HFF-Myc (cell line): ENCODE data around the gene DNAJA2.

ENCODE experiments used
- DNase-seq: peaks from one replicate; pipeline ENCODE4 v3.0.0-alpha.2; 2011; ENCODE audit warnings: low read depth; ENCODE audit errors: extremely low read depth
- H3K4me3 ChIP-seq: replicated peaks from 2 replicates; pipeline ENCODE4 v1.5.1; 2011; ENCODE audit warnings: low read depth, mild to moderate bottlenecking, control low read depth, low read length
- TF ChIP-seq, protein P1 (sequence below): IDR thresholded peaks from 2 replicates; pipeline ENCODE4 v1.5.1; 2012; ENCODE audit warnings: mild to moderate bottlenecking, low read depth, low read length, control low read depth; ENCODE audit errors: missing control alignments

Gene DNAJA2

DNA sequence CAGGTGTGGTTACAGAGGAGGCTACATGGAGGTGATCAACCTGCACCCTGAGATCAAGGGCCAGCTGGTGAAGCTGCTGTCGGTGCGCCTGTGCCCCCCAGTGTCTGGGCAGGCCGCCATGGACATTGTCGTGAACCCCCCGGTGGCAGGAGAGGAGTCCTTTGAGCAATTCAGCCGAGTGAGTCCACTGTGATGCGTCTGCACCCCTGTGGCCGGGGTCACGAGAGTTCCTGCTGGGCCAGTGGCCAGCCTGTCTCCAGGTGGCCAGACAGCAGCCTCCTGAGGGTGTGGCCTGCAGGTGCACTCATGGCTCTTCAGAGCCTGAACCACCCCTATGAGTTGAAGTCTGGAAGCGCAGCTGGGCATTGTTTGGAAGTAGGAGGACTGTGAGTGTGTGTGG, 51.2 kb downstream of the DNAJA2 start:
- no peak overlapping the region for H3K4me3 ChIP-seq
- no peak for DNase-seq
- TF ChIP-seq, protein P1, sequence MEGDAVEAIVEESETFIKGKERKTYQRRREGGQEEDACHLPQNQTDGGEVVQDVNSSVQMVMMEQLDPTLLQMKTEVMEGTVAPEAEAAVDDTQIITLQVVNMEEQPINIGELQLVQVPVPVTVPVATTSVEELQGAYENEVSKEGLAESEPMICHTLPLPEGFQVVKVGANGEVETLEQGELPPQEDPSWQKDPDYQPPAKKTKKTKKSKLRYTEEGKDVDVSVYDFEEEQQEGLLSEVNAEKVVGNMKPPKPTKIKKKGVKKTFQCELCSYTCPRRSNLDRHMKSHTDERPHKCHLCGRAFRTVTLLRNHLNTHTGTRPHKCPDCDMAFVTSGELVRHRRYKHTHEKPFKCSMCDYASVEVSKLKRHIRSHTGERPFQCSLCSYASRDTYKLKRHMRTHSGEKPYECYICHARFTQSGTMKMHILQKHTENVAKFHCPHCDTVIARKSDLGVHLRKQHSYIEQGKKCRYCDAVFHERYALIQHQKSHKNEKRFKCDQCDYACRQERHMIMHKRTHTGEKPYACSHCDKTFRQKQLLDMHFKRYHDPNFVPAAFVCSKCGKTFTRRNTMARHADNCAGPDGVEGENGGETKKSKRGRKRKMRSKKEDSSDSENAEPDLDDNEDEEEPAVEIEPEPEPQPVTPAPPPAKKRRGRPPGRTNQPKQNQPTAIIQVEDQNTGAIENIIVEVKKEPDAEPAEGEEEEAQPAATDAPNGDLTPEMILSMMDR, result no peak

DNA sequence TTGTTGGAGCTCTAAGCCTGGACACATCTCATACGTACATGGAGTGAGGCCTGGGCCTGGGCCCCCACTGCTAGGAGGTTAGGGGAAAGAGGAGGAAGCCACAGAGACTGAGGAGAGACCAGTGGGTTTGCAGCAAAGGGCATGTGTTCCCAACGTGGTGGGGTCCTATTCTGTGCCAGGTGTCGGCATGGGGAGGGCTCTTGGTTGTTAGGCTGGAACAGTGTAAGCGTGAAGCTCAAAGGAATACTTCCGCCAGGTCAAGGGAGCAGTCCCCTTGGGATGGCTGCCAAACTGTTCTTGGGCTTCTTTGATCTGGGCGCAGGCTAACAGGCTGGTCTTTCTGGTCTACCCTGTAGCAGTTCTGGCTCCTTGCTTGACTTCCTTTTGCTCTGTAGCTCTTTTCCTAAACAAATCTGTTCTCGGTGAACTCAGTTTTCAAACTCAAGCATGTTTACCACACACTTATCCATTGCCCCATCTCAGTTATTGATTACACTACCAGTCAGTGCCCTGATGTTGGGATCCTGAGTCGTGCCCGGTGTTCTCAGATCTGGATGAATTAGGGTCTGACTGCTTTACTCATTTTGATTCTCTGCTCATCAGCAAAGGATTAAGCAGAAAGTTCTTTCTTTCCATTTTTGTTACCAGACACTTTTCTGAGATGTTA, 52.9 kb downstream of the DNAJA2 start:
- H3K4me3 ChIP-seq, result no peak overlapping the region
- no peak for DNase-seq
- TF ChIP-seq, protein P1, result no peak

DNA sequence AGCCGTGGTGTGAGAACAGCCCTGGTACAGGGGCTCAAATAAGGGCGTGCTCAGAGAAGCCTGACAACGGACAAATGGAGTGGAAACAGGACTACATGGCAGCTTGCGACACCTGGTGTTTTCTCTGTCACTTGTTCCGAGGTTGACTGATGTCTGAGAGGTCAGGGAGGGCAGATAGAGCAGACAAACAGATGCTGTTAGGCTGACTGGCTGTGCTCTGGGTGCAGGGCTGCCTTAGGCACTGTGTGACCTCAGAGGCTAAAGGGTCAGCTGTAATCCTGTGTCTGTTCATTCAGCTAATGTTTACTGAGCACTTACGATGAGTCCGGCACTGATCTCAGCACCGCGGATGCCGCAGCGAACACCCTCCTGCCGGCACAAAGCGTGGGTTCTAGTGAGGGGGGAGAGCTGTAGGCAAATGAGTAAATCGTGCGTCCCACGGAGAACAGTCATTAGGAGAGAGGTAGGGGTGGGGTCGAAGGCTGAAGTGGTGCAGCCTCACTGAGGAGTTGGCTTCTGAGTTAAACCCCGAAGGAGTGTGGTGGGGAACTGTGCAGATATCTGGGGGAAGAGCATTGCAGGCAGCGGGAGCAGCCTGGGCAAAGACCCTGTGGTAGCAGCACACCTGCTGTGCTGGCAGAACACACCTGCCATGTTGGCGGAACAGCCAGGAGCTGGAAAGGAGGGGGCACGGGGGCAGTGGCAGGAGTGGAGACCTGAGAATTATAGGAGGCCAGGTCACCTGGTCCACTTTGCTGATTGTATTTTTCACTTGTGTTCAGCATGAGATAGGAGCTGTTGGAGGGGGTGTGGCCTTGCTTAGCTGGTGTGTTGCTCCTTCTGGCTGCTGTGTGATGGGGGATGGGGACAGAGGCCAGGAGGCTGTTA, 54.3 kb downstream of the DNAJA2 start:
- H3K4me3 ChIP-seq, result no peak overlapping the region
- DNase-seq, result no peak
- TF ChIP-seq, protein P1, result no peak

DNA sequence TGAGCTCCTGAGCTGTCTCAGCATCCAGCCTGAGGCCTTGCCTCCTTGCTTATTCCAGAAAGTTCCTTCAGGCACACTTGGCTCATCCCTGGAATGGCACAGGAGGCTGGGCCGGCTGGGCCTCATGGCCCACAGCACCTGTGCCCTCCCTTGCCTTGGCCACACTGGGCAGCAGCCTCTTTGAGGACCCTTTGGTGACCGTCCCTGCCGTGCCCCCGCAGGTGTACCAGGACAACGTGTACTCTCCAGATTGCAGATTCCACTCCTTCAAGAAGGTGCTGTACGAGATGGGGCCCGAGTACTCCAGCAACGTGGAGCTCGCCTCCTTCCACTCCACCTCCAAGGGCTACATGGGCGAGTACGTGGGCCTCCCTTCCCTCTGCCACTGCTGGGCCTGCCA, 55.1 kb downstream of the DNAJA2 start:
- TF ChIP-seq, protein P1, result no peak
- DNase-seq, result no peak
- H3K4me3 ChIP-seq, result no peak overlapping the region

DNA sequence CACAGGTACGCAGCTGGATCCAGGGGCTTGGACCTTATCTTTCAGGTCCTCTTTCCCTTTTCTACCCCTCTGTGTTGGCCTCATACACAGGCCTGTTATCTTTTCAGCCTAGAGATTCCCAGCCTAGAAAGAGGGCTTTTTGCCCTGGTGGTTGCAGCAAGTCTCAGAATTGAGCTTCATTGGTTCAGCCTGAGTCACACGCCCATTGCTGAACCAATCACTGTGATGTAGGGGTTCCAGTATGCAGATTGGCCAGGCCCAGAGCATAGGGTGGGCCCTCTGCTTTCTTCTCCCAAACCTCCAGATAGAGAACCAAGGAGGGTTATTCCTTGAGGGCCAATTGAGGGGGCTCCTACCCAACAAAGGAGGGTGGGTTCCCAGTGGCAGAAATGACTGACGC, 56.5 kb downstream of the DNAJA2 start:
- TF ChIP-seq, protein P1, result no peak
- DNase-seq, result no peak
- no peak overlapping the region for H3K4me3 ChIP-seq

DNA sequence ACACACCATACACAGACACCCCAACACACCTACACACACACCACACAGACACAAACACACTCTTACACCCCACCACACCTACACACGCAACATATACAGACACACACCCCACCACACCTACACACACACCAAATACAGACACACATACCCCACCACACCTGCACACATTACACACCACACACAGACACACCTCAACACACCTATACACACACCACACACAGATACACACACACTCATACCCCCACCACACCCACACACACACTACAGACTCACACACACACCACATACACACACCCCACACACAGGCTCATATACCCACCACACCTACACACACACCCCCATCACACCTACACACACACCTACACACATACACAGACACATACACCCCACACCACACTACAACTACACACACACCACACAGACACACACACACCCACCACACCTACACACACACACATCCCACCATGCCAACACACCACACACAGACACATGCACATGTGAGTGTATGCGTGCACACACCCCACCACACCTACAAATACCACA, 57.9 kb downstream of the DNAJA2 start:
- H3K4me3 ChIP-seq, result no peak overlapping the region
- no peak for DNase-seq
- TF ChIP-seq, protein P1, result no peak
